ENCODE results near the gene CEP170.

Gene CEP170

DNA sequence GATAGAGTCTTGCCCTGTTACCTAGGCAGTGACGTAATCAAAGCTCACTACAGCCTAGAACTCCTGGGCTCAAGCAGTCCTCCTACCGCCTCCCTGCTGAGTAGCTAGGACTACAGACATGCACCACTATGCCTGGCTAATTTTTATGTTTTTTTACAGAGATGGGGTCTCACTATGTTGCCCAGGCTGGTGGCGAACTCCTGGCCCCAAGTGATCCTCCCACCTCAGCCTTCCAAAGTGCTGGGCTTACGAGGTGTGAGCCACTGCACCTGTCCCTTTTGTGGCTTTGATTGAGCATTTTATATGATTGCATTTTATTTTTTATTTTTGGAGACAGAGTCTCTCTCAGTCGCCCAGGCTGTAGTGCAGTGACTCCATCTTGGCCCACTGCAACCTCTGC lies 26.6 kb upstream of the CEP170 start:
- Histone ChIP-seq H3K9ac (ENCODE audit: low read depth, low read length) (no peak overlapping the region), H3K9me3 (ENCODE audit: control insufficient read depth, insufficient read depth, low read length) (no peaks in the 10 kb centered on the region), H3K4me1 (ENCODE audit: control insufficient read depth, insufficient read depth, low read length) (no peaks in the 10 kb centered on the region), H3K27me3 (ENCODE audit: control insufficient read depth, insufficient read depth, low read length) (no peaks in the 10 kb centered on the region), H3K4me3 (ENCODE audit: low read depth, low read length) (no peak overlapping the region), H3K36me3 (ENCODE audit: control insufficient read depth, insufficient read depth, low read length) (no peaks in the 10 kb centered on the region)

DNA sequence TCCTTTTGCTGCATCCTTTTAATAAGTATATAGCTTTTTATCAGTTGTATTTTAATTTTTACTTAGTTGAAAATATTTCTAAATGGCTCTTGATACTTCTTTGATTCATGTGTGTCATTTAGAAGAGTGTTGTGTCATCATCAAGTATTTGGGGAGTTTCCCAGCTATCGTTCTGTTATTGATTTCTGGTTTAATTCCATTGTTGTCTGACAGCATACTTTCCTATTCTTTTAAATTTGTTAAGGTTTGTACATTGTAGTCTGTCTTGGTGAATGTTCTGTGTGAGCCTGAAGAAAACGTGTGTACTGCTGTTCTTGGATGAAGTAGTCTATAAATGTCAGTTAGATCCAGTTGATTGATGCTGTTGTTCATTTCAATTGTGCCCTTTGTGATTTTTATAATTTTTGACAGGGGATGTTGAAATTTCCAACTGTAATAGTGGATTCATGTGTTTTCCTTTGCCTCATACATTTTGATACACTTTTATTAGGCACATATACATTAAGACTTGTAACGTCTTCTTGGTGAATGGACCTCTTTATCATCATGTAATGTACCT lies 25.6 kb upstream of the CEP170 start:
- no peak overlapping the region for H3K4me3 ChIP-seq (ENCODE audit: low read depth, low read length)
- H3K36me3 ChIP-seq (ENCODE audit: control insufficient read depth, insufficient read depth, low read length) = no peaks in the 10 kb centered on the region
- H3K4me1 ChIP-seq (ENCODE audit: control insufficient read depth, insufficient read depth, low read length) = no peaks in the 10 kb centered on the region
- no peak overlapping the region for H3K9ac ChIP-seq (ENCODE audit: low read depth, low read length)
- H3K9me3 ChIP-seq (ENCODE audit: control insufficient read depth, insufficient read depth, low read length) = no peaks in the 10 kb centered on the region
- H3K27me3 ChIP-seq (ENCODE audit: control insufficient read depth, insufficient read depth, low read length) = no peaks in the 10 kb centered on the region

DNA sequence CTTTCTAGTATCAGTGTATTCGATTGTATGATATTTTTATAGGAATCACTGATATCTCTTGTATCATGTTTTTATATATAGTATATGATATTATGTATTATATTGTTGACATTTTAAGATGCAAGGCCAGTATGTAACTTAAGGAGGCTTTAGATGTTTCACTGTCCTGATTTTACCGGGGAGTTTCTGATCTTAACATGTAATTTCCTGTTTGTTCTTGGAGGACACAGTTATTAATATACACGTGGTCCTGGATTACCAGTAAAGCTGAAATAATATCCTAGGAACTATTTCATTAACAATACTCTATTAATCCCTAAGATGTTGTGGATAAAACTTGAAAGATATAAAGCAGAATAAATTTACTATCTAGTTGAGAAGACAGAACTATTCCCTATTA lies 20.2 kb upstream of the CEP170 start:
- Histone ChIP-seq H3K9me3 (ENCODE audit: control insufficient read depth, insufficient read depth, low read length) (no peaks in the 10 kb centered on the region), H3K27me3 (ENCODE audit: control insufficient read depth, insufficient read depth, low read length) (no peaks in the 10 kb centered on the region), H3K4me1 (ENCODE audit: control insufficient read depth, insufficient read depth, low read length) (no peaks in the 10 kb centered on the region), H3K4me3 (ENCODE audit: low read depth, low read length) (no peak overlapping the region), H3K9ac (ENCODE audit: low read depth, low read length) (no peak overlapping the region), H3K36me3 (ENCODE audit: control insufficient read depth, insufficient read depth, low read length) (no peaks in the 10 kb centered on the region)

DNA sequence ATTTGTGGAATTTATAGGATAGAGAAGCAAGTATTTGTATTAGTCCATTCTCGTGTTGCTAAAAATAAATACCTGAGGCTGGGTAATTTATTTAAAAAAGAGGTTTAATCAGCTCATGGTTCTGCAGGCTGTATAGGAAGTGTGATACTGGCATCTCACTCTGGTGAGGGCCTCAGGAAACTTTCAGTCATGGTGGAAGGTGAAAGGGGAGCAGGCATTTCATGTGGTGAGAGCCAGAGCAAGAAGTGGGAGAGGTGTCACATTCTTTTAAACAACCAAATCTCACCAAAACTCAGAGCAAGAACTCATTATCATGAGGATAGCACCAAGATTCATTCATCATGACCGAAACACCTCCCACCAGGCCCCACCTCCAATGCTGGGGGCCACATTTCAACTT lies 18.9 kb upstream of the CEP170 start:
- H3K9me3 ChIP-seq (ENCODE audit: control insufficient read depth, insufficient read depth, low read length) = no peaks in the 10 kb centered on the region
- H3K27me3 ChIP-seq (ENCODE audit: control insufficient read depth, insufficient read depth, low read length) = no peaks in the 10 kb centered on the region
- H3K9ac ChIP-seq (ENCODE audit: low read depth, low read length) = no peak overlapping the region
- H3K36me3 ChIP-seq (ENCODE audit: control insufficient read depth, insufficient read depth, low read length) = no peaks in the 10 kb centered on the region
- H3K4me3 ChIP-seq (ENCODE audit: low read depth, low read length) = no peak overlapping the region
- H3K4me1 ChIP-seq (ENCODE audit: control insufficient read depth, insufficient read depth, low read length) = no peaks in the 10 kb centered on the region

DNA sequence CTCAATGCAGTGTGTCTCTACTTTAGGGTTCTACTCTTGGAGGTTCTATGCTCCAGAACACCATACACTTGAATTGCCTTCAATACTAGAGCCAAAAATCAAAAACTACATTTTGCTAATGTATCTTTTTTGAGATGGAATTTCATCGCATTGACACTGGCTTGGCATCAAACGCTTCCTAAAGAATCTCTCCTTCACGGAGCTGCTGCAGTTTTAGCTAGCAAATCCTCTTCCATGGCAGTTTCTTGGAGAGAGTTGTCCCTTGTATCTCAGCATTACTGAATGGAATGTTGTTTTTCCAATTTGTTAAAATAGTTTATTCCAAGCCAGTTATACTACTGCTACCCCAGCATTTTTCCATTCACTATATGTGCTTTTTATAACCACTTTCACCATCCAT lies 18.4 kb upstream of the CEP170 start:
- Histone ChIP-seq H3K4me1 (ENCODE audit: control insufficient read depth, insufficient read depth, low read length) (no peaks in the 10 kb centered on the region), H3K36me3 (ENCODE audit: control insufficient read depth, insufficient read depth, low read length) (no peaks in the 10 kb centered on the region), H3K9me3 (ENCODE audit: control insufficient read depth, insufficient read depth, low read length) (no peaks in the 10 kb centered on the region), H3K27me3 (ENCODE audit: control insufficient read depth, insufficient read depth, low read length) (no peaks in the 10 kb centered on the region), H3K9ac (ENCODE audit: low read depth, low read length) (no peak overlapping the region), H3K4me3 (ENCODE audit: low read depth, low read length) (no peak overlapping the region)

DNA sequence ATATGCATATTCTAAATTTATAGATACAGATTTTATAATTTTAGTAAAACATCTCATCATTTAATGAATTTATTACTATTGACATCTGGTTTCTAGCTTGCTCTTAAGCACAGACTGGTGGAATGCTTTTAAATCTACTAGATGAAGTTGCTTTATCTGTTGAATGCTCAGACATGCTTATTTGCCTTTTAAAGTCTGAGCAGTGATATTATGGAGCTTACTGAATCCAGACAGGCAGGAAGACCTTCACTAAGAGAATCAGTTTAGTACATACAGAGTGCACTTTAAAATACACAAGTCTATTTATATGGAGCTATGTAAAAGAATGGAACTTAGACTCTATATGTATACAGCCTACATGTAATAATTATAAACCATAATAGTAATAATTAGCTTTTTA lies 17.3 kb upstream of the CEP170 start:
- Histone ChIP-seq H3K36me3 (ENCODE audit: control insufficient read depth, insufficient read depth, low read length) (no peaks in the 10 kb centered on the region), H3K9me3 (ENCODE audit: control insufficient read depth, insufficient read depth, low read length) (no peaks in the 10 kb centered on the region), H3K4me3 (ENCODE audit: low read depth, low read length) (no peak overlapping the region), H3K9ac (ENCODE audit: low read depth, low read length) (no peak overlapping the region), H3K27me3 (ENCODE audit: control insufficient read depth, insufficient read depth, low read length) (no peaks in the 10 kb centered on the region), H3K4me1 (ENCODE audit: control insufficient read depth, insufficient read depth, low read length) (no peaks in the 10 kb centered on the region)

DNA sequence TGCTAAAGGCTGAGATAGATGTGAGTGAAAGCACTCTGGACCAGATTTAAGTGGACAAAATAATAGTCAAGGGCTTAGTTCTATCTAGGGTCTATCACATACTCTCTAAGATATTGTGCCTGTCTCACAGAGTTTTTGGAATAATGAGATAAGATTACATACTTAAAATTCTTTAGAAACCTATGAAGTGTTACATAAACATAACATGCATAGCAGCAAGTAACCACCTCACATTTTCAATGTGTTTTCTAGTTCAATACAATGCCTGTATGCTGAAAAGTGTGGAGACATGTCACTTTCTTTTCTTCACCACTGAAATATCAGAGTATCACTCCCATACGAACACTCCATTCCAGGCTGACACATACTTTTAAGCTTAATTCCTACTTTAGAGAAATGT lies 16.9 kb upstream of the CEP170 start:
- Histone ChIP-seq H3K9ac (ENCODE audit: low read depth, low read length) (no peak overlapping the region), H3K9me3 (ENCODE audit: control insufficient read depth, insufficient read depth, low read length) (no peaks in the 10 kb centered on the region), H3K36me3 (ENCODE audit: control insufficient read depth, insufficient read depth, low read length) (no peaks in the 10 kb centered on the region), H3K4me3 (ENCODE audit: low read depth, low read length) (no peak overlapping the region), H3K27me3 (ENCODE audit: control insufficient read depth, insufficient read depth, low read length) (no peaks in the 10 kb centered on the region), H3K4me1 (ENCODE audit: control insufficient read depth, insufficient read depth, low read length) (no peaks in the 10 kb centered on the region)

DNA sequence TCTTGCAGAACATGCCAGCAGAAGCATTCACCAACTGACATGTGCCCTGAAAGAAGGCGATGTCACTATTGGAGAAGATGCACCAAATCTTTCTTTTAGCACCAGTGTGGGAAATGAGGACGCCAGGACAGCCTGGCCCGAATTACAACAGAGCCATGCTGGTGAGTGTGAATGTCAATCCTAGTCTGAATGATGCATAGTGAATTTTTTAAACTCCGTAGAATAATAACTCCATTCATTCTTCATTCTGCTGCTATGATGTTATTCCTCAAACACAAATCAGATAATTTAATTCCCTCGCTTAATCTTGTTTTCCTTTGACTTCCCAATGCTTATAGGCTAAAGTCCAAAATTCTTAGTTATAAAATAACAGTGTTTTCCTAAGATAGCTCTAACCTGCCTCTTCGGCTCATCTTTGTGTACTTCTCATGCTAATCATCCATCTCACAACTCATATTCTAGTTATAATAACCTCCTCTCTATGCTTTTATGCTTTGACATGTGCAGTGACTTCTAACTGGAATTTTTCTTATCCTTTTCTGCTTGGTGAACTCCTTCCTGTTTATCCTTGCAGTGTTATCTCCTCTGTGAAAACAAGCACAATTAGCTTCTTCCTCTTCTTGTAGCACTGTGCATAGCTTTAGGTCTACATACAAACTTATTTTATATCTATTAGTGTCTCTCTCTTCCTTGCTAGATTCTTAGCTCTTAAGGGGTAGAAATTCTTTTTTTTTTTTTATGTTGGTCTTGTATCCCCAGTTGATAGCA lies 15.2 kb upstream of the CEP170 start:
- no peak overlapping the region for H3K9ac ChIP-seq (ENCODE audit: low read depth, low read length)
- H3K27me3 ChIP-seq (ENCODE audit: control insufficient read depth, insufficient read depth, low read length) = no peaks in the 10 kb centered on the region
- H3K4me3 ChIP-seq (ENCODE audit: low read depth, low read length) = no peak overlapping the region
- no peaks in the 10 kb centered on the region for H3K9me3 ChIP-seq (ENCODE audit: control insufficient read depth, insufficient read depth, low read length)
- no peaks in the 10 kb centered on the region for H3K4me1 ChIP-seq (ENCODE audit: control insufficient read depth, insufficient read depth, low read length)
- no peaks in the 10 kb centered on the region for H3K36me3 ChIP-seq (ENCODE audit: control insufficient read depth, insufficient read depth, low read length)

DNA sequence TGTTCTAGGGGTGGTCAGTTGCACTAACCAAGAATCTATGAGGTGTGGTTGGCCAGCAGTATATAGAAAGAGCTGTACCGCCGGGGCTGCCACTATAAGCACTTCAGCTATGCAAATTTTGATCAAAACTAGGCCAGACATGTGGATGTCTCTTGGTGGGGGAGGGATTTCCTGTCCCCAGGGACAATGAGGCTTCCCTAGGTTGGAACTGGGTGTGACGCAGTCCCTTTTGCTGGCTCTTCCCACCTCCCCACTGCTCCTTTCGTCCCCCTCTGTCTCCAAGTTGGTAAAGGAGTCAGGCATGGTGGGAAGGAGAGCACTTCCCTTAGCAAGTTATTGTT lies 14.3 kb upstream of the CEP170 start:
- Histone ChIP-seq H3K9ac (ENCODE audit: low read depth, low read length) (no peak overlapping the region), H3K27me3 (ENCODE audit: control insufficient read depth, insufficient read depth, low read length) (no peaks in the 10 kb centered on the region), H3K9me3 (ENCODE audit: control insufficient read depth, insufficient read depth, low read length) (no peaks in the 10 kb centered on the region), H3K4me1 (ENCODE audit: control insufficient read depth, insufficient read depth, low read length) (no peaks in the 10 kb centered on the region), H3K36me3 (ENCODE audit: control insufficient read depth, insufficient read depth, low read length) (no peaks in the 10 kb centered on the region), H3K4me3 (ENCODE audit: low read depth, low read length) (no peak overlapping the region)

DNA sequence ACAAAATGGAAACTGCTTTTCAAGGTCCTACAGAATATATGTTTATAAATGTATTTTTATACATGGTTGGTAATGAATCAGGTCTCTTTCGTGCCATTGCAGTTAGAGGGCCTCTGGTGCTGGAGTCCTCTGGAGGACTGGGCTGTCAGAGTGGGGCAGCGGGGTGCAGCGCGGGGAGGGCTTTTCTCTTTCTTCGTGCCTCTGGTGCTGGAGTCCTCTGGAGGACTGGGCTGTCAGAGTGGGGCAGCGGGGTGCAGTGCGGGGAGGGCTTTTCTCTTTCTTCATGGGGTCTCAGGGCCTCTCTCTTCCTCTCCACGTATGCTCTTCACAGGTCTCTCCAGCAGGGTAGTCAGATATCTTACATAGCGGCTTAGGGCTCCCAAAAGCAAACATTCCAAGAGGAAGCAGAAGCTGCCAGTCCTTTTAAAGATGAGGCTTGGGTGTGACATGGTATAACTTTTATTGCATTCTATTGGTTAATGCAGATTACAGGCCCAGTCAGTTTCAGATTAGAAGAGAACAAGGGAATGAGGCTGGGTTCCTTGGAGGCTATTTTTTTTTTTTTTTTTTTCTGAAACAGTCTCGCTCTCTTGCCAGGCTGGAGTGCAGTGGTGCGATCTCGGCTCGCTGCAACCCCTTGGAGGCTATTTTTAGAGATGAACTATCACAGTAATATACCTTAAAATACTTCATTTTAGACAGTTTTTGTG lies 13.8 kb upstream of the CEP170 start:
- no peak overlapping the region for H3K9ac ChIP-seq (ENCODE audit: low read depth, low read length)
- no peaks in the 10 kb centered on the region for H3K9me3 ChIP-seq (ENCODE audit: control insufficient read depth, insufficient read depth, low read length)
- H3K27me3 ChIP-seq (ENCODE audit: control insufficient read depth, insufficient read depth, low read length) = no peaks in the 10 kb centered on the region
- no peaks in the 10 kb centered on the region for H3K36me3 ChIP-seq (ENCODE audit: control insufficient read depth, insufficient read depth, low read length)
- no peaks in the 10 kb centered on the region for H3K4me1 ChIP-seq (ENCODE audit: control insufficient read depth, insufficient read depth, low read length)
- H3K4me3 ChIP-seq (ENCODE audit: low read depth, low read length) = no peak overlapping the region

DNA sequence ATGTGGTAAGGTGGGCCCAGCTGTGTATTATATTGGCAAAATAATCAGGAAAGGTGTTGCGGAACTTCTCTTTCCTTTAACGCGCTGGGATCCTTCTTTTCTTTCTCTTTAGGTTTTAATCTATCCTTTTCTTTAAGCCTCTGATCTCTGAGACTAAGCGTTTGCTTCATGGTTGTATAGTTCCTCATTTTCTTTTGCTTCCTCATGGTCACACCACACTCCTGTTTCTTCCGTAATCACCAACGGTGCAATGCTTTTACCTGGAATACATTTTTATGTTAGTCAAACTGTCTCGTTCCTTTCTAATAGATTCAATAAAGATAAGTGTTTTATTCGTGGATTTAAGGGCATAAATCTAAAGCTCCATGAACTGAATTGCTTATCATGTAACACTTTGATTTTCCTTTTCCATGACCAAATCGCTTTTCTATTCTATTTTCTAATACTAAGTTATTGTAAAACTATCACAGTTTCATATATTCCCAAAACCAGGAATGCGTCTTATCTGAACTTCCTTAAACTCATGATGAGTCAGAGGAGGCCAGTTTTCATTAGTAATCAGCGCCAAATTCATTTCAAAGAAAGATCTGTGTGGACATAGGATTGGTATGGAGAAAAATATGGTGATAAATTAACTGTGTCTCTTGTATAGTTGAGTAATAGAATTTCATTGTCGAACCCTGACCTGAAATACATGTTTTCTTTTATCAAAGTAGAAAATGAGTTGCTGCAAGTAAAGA lies 13.0 kb upstream of the CEP170 start:
- Histone ChIP-seq H3K4me3 (ENCODE audit: low read depth, low read length) (no peak overlapping the region), H3K27me3 (ENCODE audit: control insufficient read depth, insufficient read depth, low read length) (no peaks in the 10 kb centered on the region), H3K9me3 (ENCODE audit: control insufficient read depth, insufficient read depth, low read length) (no peaks in the 10 kb centered on the region), H3K9ac (ENCODE audit: low read depth, low read length) (no peak overlapping the region), H3K4me1 (ENCODE audit: control insufficient read depth, insufficient read depth, low read length) (no peaks in the 10 kb centered on the region), H3K36me3 (ENCODE audit: control insufficient read depth, insufficient read depth, low read length) (no peaks in the 10 kb centered on the region)

Data from iPS-15b (cell line).